Activated T-cell treated with anti-CD3 and anti-CD28 coated beads, Interleukin-2, amount 50 U/mL, for 4 hours (primary cell): ENCODE measurements around the gene HOXA11. TPM values are rescaled to one million over a fixed set of nuclear protein-coding genes. Genes with fewer than 3 reads are reported as not detected.

Experiments used
- ATAC-seq, 2 donors: fragments of 200-7000 bp; cut with Tn5 transposase; one replicate each; pipeline ENCODE4 v1.10.0; 2021
- DNase-seq: peaks from one replicate; pipeline ENCODE4 v3.0.0-alpha.2; 2020
- H3K27me3 Mint-ChIP-seq: one replicate; pipeline ENCODE4 v1.8.0; 2021; ENCODE audit warnings: low read depth, mixed read lengths
- H3K36me3 Mint-ChIP-seq: one replicate; pipeline ENCODE4 v1.8.0; 2022; ENCODE audit warnings: mixed read lengths; ENCODE audit not compliant: insufficient read depth
- H3K4me1 Mint-ChIP-seq: one replicate; pipeline ENCODE4 v1.8.0; 2021; ENCODE audit warnings: low read depth, mixed read lengths
- H3K4me3 Mint-ChIP-seq: one replicate; pipeline ENCODE4 v1.8.0; 2021; ENCODE audit warnings: mild to moderate bottlenecking, moderate library complexity, mixed read lengths
- H3K9me3 Mint-ChIP-seq: one replicate; pipeline ENCODE4 v1.8.0; 2021; ENCODE audit warnings: mixed read lengths
- total RNA-seq, 3 donors: library from RNA; stranded (reverse); gene quantifications; one replicate each; pipeline ENCODE4 v1.2.1, GENCODE V29; 2021

The HOXA11 gene
- total RNA-seq, 3 donors from 2014 or later = not detected

- H3K9me3 Mint-ChIP-seq = no peaks in the 10 kb centered on the region
- H3K27me3 Mint-ChIP-seq = peaks cover 74% of the 10 kb centered on the region
- DNase-seq (no peak), ATAC-seq (no peak)
- H3K4me1 Mint-ChIP-seq = peaks cover 18% of the 10 kb centered on the region
- H3K4me3 Mint-ChIP-seq = peak within 1 kb of the TSS; percentile 58
- H3K36me3 Mint-ChIP-seq = no peaks in the 10 kb centered on the region
These were observed 10.8 kb downstream of the HOXA11 start, which contains the start of gene HOXA10 for GRCh38 chr7:27173956-27174873. Gene HOXA10, minus strand, starts transcription at chr7:27174320. Its CDS starts 14 bp downstream, at chr7:27174306.

GRCh38 chr7:27173511-27173955 is 11.5 kb downstream of the HOXA11 start:
- Mint-ChIP-seq H3K4me1 (peaks cover 22% of the 10 kb centered on the region), H3K4me3 (no peak overlapping the region), H3K36me3 (no peaks in the 10 kb centered on the region), H3K9me3 (no peaks in the 10 kb centered on the region), H3K27me3 (peaks cover 74% of the 10 kb centered on the region)
- ATAC-seq = peak; percentile 63 to 70
- DNase-seq = no peak

GRCh38 chr7:27172823-27173510 is 12.1 kb downstream of the HOXA11 start:
- DNase-seq (no peak), ATAC-seq (peak; percentile 23 to 29)
- Mint-ChIP-seq H3K4me3 (no peak overlapping the region), H3K36me3 (no peaks in the 10 kb centered on the region), H3K4me1 (peaks cover 24% of the 10 kb centered on the region), H3K27me3 (peaks cover 75% of the 10 kb centered on the region), H3K9me3 (no peaks in the 10 kb centered on the region)

GRCh38 chr7:27172315-27172774 is 12.7 kb downstream of the HOXA11 start:
- peaks cover 75% of the 10 kb centered on the region for H3K27me3 Mint-ChIP-seq
- DNase-seq = no peak
- H3K4me1 Mint-ChIP-seq = peaks cover 24% of the 10 kb centered on the region
- peak overlapping the region; percentile 64 for H3K4me3 Mint-ChIP-seq
- ATAC-seq = no peak
- no peaks in the 10 kb centered on the region for H3K9me3 Mint-ChIP-seq
- H3K36me3 Mint-ChIP-seq = no peaks in the 10 kb centered on the region

- H3K4me3 Mint-ChIP-seq = peak overlapping the region; percentile 64
- peaks cover 76% of the 10 kb centered on the region for H3K27me3 Mint-ChIP-seq
- peaks cover 27% of the 10 kb centered on the region for H3K4me1 Mint-ChIP-seq
- no peaks in the 10 kb centered on the region for H3K36me3 Mint-ChIP-seq
- ATAC-seq (no peak), DNase-seq (no peak)
- no peaks in the 10 kb centered on the region for H3K9me3 Mint-ChIP-seq
These were observed 13.3 kb downstream of the HOXA11 start for GRCh38 chr7:27171637-27172314.

GRCh38 chr7:27171325-27171636 is 13.8 kb downstream of the HOXA11 start:
- Mint-ChIP-seq H3K36me3 (no peaks in the 10 kb centered on the region), H3K4me1 (peaks cover 28% of the 10 kb centered on the region), H3K27me3 (peaks cover 76% of the 10 kb centered on the region), H3K4me3 (no peak overlapping the region), H3K9me3 (no peaks in the 10 kb centered on the region)
- DNase-seq (no peak), ATAC-seq (no peak)

- Mint-ChIP-seq H3K4me3 (no peak overlapping the region), H3K36me3 (no peaks in the 10 kb centered on the region), H3K9me3 (no peaks in the 10 kb centered on the region), H3K27me3 (peaks cover 74% of the 10 kb centered on the region), H3K4me1 (peaks cover 31% of the 10 kb centered on the region)
- ATAC-seq = no peak
- DNase-seq = no peak
These were observed 14.4 kb downstream of the HOXA11 start for GRCh38 chr7:27170426-27171324.

GRCh38 chr7:27169658-27170425 is 15.2 kb downstream of the HOXA11 start:
- Mint-ChIP-seq H3K9me3 (no peaks in the 10 kb centered on the region), H3K36me3 (no peaks in the 10 kb centered on the region), H3K4me1 (peaks cover 31% of the 10 kb centered on the region), H3K27me3 (peaks cover 71% of the 10 kb centered on the region), H3K4me3 (no peak overlapping the region)
- DNase-seq (no peak), ATAC-seq (no peak)

- peak overlapping the region; percentile 34 for H3K4me3 Mint-ChIP-seq
- no peaks in the 10 kb centered on the region for H3K36me3 Mint-ChIP-seq
- no peak for DNase-seq
- peaks cover 34% of the 10 kb centered on the region for H3K4me1 Mint-ChIP-seq
- no peak for ATAC-seq
- H3K27me3 Mint-ChIP-seq = peaks cover 79% of the 10 kb centered on the region
- no peaks in the 10 kb centered on the region for H3K9me3 Mint-ChIP-seq
These were observed 16.6 kb downstream of the HOXA11 start for GRCh38 chr7:27168265-27168947.

GRCh38 chr7:27167916-27168264 is 17.1 kb downstream of the HOXA11 start:
- H3K9me3 Mint-ChIP-seq = no peaks in the 10 kb centered on the region
- DNase-seq (no peak), ATAC-seq (no peak)
- peaks cover 34% of the 10 kb centered on the region for H3K4me1 Mint-ChIP-seq
- H3K36me3 Mint-ChIP-seq = no peaks in the 10 kb centered on the region
- no peak overlapping the region for H3K4me3 Mint-ChIP-seq
- H3K27me3 Mint-ChIP-seq = peaks cover 81% of the 10 kb centered on the region

GRCh38 chr7:27166531-27167505 is 18.2 kb downstream of the HOXA11 start:
- no peaks in the 10 kb centered on the region for H3K36me3 Mint-ChIP-seq
- peaks cover 27% of the 10 kb centered on the region for H3K4me1 Mint-ChIP-seq
- no peaks in the 10 kb centered on the region for H3K9me3 Mint-ChIP-seq
- peaks cover 81% of the 10 kb centered on the region for H3K27me3 Mint-ChIP-seq
- ATAC-seq = no peak
- peak overlapping the region; percentile 35 for H3K4me3 Mint-ChIP-seq
- DNase-seq = no peak
